HEK293 (cell line): ENCODE data around the gene CRTAC1.

Source experiments
- CTCF ChIA-PET: fragments of 350-600 bp; formaldehyde crosslinking; extraction: SDS; loops from one replicate; lab custom pipeline; 2021; ENCODE audit warnings: antibody characterized with exemption; lab: Yijun Ruan, JAX
- POLR2A ChIA-PET: fragments of 300-600 bp; formaldehyde crosslinking; extraction: SDS; loops from one replicate; lab custom pipeline; 2020; ENCODE audit warnings: antibody characterized with exemption, inconsistent platforms; lab: Yijun Ruan, JAX
- H3K27ac ChIP-seq: fragments of 200-500 bp; sonication (Bioruptor generic); 2 replicates; pipeline ENCODE4 v1.5.1; 2014; ENCODE audit warnings: low read depth, low read length, control low read depth, inconsistent platforms; ENCODE audit errors: extremely low read depth
- H3K36me3 ChIP-seq, 2 experiments: fragments of 200-500 bp in 1 of 2; sonication (Bioruptor generic) in 1 of 2; 1 replicate in 1 of 2; 2 replicates in 1 of 2; pipeline ENCODE4 v1.5.1; 2014 to 2017; ENCODE audit warnings: inconsistent platforms in 2 of 2, low read length in 2 of 2; ENCODE audit not compliant: control insufficient read depth in 2 of 2, insufficient read depth in 1 of 2
- H3K4me1 ChIP-seq: fragments of 200-500 bp; sonication (Bioruptor generic); 2 replicates; pipeline ENCODE4 v1.5.1; 2014; ENCODE audit warnings: mild to moderate bottlenecking, low read length, inconsistent platforms; ENCODE audit not compliant: control insufficient read depth, insufficient read depth
- H3K4me3 ChIP-seq: 2 replicates; pipeline ENCODE4 v1.5.1; 2011; ENCODE audit warnings: low read depth, mild to moderate bottlenecking, control low read depth, low read length, moderate library complexity
- H3K9me3 ChIP-seq: fragments of 200-500 bp; sonication (Bioruptor generic); 2 replicates; pipeline ENCODE4 v1.5.1; 2014; ENCODE audit warnings: low read depth, low read length, inconsistent platforms; ENCODE audit not compliant: control insufficient read depth, insufficient read depth
- GFI1B ChIP-seq: fragments of 450-650 bp; formaldehyde crosslinking; IDR thresholded peaks from 2 replicates; pipeline ENCODE4 v1.5.1; 2016; ENCODE audit warnings: missing biosample characterization, missing genetic modification characterization
- MEIS1 ChIP-seq: sonication (generic); formaldehyde crosslinking; IDR thresholded peaks from 2 replicates; pipeline ENCODE4 v1.8.1; 2022; ENCODE audit warnings: missing genetic modification reagents, mild to moderate bottlenecking, borderline replicate concordance
- SCRT2 ChIP-seq: fragments of 450-650 bp; formaldehyde crosslinking; IDR thresholded peaks from 2 replicates; pipeline ENCODE4 v1.5.1; 2016; ENCODE audit warnings: missing biosample characterization, missing genetic modification characterization
- SETDB1 ChIP-seq: IDR thresholded peaks from one replicate; pipeline ENCODE4 v1.6.1; 2017; ENCODE audit warnings: mild to moderate bottlenecking, low read length, moderate library complexity, mixed read lengths; ENCODE audit not compliant: insufficient read length
- YY1 ChIP-seq: fragments of 450-650 bp; formaldehyde crosslinking; IDR thresholded peaks from 2 replicates; pipeline ENCODE4 v1.5.1; 2018; ENCODE audit warnings: missing biosample characterization, missing genetic modification characterization
- ZBTB17 ChIP-seq: fragments of 450-650 bp; formaldehyde crosslinking; IDR thresholded peaks from 2 replicates; pipeline ENCODE4 v1.5.1; 2016; ENCODE audit warnings: missing biosample characterization, missing genetic modification characterization
- ZNF266 ChIP-seq: fragments of 450-650 bp; formaldehyde crosslinking; IDR thresholded peaks from 2 replicates; pipeline ENCODE4 v1.5.1; 2016; ENCODE audit warnings: missing biosample characterization, missing genetic modification characterization, low read depth
- ZNF473 ChIP-seq: fragments of 450-650 bp; formaldehyde crosslinking; IDR thresholded peaks from 2 replicates; pipeline ENCODE4 v1.5.1; 2017; ENCODE audit warnings: missing biosample characterization, missing genetic modification characterization
- ZNF48 ChIP-seq: fragments of 450-650 bp; formaldehyde crosslinking; IDR thresholded peaks from 2 replicates; pipeline ENCODE4 v1.5.1; 2016; ENCODE audit warnings: missing biosample characterization, missing genetic modification characterization
- TF ChIP-seq, protein P1 (sequence below): fragments of 450-650 bp; formaldehyde crosslinking; IDR thresholded peaks from 2 replicates; pipeline ENCODE4 v1.5.1; 2016; ENCODE audit warnings: missing biosample characterization, missing genetic modification characterization
- TF ChIP-seq, protein P2 (sequence below): fragments of 450-650 bp; formaldehyde crosslinking; IDR thresholded peaks from 2 replicates; pipeline ENCODE4 v1.5.1; 2016; ENCODE audit warnings: missing biosample characterization, missing genetic modification characterization
- TF ChIP-seq, protein P3 (sequence below): fragments of 450-650 bp; formaldehyde crosslinking; IDR thresholded peaks from 2 replicates; pipeline ENCODE4 v1.5.1; 2016; ENCODE audit warnings: missing biosample characterization, missing genetic modification characterization
- TF ChIP-seq, protein P4 (sequence below): fragments of 450-650 bp; formaldehyde crosslinking; IDR thresholded peaks from 2 replicates; pipeline ENCODE4 v1.5.1; 2016; ENCODE audit warnings: missing biosample characterization, missing genetic modification characterization
- TF ChIP-seq, protein P5 (sequence below): fragments of 450-650 bp; formaldehyde crosslinking; IDR thresholded peaks from 2 replicates; pipeline ENCODE4 v1.5.1; 2017; ENCODE audit warnings: missing biosample characterization, missing genetic modification characterization

CRTAC1 gene

DNA sequence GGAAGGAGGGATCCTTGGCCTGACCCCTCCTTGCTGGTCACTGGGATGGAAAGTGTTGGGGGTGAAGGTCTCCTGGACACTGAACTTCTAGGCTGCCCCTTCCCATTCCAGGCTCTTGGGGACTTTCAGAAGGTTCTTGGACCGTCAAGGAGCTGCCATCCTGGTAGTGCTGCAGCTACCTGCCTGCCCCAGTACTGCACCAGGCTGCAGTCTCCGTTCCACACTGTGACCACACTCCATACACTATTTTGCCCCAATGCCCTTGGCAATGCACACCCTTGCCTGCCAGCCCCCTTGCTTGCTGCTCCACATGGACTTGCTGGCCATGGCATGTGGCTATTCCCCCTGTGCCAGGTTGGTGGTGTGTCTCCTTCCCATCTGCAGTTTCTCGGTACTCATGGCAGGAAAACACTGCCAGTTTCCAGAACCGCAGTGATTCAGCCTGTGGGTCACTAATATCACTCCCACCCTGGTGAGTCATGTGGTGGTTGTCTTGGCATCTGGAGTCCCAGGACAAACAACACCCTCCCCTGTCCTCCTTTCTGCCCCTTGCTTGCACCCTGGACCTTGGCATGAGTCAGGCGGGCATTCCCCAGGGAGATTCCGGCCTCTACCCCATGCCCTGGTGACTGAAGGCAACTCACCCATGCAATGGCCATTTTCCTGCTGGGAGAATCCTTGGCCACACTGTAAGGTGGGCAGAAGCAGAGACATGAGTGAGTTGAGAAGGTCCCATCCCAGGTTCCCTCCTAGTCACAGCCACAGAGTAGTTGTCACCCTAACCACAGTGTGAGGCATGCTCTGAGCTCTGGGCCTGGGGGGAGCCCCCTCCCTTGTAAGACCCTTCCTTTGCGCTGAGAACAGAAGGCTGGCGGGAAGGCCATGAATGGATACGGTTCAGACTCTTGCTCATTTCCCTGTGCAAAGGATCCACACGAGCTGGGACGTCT is 148.0 kb downstream of the CRTAC1 start (continued):
- TF ChIP-seq, protein P1, sequence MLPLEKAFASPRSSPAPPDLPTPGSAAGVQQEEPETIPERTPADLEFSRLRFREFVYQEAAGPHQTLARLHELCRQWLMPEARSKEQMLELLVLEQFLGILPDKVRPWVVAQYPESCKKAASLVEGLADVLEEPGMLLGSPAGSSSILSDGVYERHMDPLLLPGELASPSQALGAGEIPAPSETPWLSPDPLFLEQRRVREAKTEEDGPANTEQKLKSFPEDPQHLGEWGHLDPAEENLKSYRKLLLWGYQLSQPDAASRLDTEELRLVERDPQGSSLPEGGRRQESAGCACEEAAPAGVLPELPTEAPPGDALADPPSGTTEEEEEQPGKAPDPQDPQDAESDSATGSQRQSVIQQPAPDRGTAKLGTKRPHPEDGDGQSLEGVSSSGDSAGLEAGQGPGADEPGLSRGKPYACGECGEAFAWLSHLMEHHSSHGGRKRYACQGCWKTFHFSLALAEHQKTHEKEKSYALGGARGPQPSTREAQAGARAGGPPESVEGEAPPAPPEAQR (tag by site-specific recombination): no peak

DNA sequence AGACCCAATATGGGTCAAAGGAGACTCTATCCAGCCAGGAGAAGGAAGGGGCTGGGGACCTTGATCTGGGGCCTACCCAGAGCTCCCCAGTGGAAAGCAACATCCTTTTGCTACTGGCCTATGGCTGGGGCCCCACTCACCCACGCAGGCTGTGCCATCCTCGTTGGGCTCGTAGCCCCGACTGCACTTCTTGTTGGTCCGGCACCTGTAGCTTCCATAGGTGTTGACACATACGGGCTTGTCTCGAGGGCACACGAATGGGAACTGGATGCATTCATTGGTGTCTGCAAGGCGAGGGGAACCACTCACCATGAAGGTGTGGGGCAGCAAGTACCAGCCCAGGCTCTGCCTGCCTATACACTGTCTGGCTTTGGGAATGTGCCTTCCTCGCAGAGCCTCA is 150.3 kb downstream of the CRTAC1 start:
- no peak overlapping the region for H3K27ac ChIP-seq
- H3K4me3 ChIP-seq: no peak overlapping the region
- H3K9me3 ChIP-seq: no peaks in the 10 kb centered on the region
- no peaks in the 10 kb centered on the region for H3K36me3 ChIP-seq
- TF ChIP-seq SETDB1 (no peak), SCRT2 (tag by site-specific recombination) (peak; percentile 51; the same call in 1 of the 2 replicates), ZNF473 (tag by site-specific recombination) (no peak)
- H3K4me1 ChIP-seq: 0 out of 2 replicates have a peak, but pooled peaks cover 2% of the 10 kb centered on the region
- POLR2A ChIA-PET: no interaction called here
- CTCF ChIA-PET: interaction anchor here (0.5 to 1.5 kb wide), 3 partner anchors 11 to 1419 kb away, joined by 4 read pairs; no protein-coding TSS in a partner anchor

DNA sequence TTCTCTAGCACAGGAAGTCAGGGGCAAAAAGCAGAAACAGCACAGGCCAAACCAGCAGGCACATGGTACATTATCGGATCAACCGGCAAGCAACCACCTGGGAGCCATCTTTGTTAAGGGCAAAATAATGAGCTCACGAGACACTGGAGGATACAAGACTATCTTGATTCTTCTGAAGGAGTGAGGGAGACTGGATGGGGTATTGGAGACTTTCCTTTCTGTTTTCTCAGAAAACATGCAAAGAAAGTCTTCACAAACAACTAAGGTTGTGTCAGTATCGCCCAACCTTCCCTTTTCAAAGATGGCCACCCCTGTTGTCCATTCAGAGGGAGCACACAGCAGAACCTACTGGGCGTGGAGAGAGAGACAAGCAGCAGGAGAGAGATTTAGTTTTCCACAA is 151.2 kb downstream of the CRTAC1 start:
- H3K4me3 ChIP-seq: no peak overlapping the region
- POLR2A ChIA-PET: no interaction called here
- H3K36me3 ChIP-seq: no peaks in the 10 kb centered on the region
- TF ChIP-seq MEIS1 (CRISPR knock-in tag): no peak
- TF ChIP-seq, protein P2, sequence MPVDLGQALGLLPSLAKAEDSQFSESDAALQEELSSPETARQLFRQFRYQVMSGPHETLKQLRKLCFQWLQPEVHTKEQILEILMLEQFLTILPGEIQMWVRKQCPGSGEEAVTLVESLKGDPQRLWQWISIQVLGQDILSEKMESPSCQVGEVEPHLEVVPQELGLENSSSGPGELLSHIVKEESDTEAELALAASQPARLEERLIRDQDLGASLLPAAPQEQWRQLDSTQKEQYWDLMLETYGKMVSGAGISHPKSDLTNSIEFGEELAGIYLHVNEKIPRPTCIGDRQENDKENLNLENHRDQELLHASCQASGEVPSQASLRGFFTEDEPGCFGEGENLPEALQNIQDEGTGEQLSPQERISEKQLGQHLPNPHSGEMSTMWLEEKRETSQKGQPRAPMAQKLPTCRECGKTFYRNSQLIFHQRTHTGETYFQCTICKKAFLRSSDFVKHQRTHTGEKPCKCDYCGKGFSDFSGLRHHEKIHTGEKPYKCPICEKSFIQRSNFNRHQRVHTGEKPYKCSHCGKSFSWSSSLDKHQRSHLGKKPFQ (tag by site-specific recombination): no peak
- TF ChIP-seq, protein P3, sequence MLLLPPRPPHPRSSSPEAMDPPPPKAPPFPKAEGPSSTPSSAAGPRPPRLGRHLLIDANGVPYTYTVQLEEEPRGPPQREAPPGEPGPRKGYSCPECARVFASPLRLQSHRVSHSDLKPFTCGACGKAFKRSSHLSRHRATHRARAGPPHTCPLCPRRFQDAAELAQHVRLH (tag by site-specific recombination): peak; percentile 50; the same call in 1 of the 2 replicates
- TF ChIP-seq ZBTB17 (tag by site-specific recombination): peak; percentile 41; the same call in 1 of the 2 replicates
- peak; percentile 79 for TF ChIP-seq YY1 (tag by site-specific recombination)
- TF ChIP-seq ZNF48 (tag by site-specific recombination): no peak
- TF ChIP-seq, all 188 proteins: peak for 3
- 0 out of 2 replicates have a peak, but pooled peaks cover 2% of the 10 kb centered on the region for H3K4me1 ChIP-seq
- CTCF ChIA-PET: interaction anchor here (1.1 to 1.5 kb wide), 2 partner anchors 10 to 87 kb away, joined by 4 read pairs; no protein-coding TSS in a partner anchor
- no peak overlapping the region for H3K27ac ChIP-seq
- H3K9me3 ChIP-seq: no peaks in the 10 kb centered on the region

DNA sequence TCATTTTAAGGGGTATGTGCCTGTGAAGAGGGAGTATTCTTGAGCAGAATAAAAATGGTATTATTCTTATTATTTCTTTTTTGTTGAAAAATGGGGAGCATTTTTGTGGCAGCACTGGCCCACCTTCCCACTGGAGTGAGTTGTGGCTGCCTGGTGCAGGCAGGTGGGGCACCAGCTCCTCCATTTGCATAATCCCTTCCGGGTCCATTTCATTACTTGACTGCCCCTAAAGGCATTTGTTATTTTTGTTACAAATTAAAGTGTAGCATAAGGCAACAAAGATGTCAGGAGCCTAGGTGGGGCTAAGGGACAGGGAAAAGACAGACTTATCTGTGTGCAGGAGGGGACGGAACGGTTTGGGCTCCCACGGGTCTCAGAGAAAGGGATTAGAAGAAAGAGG is 154.0 kb downstream of the CRTAC1 start:
- H3K9me3 ChIP-seq: no peaks in the 10 kb centered on the region
- no peak overlapping the region for H3K27ac ChIP-seq
- POLR2A ChIA-PET: interaction anchor here (0.6 to 1.6 kb wide), 2 partner anchors 13 to 98 kb away, joined by 3 to 5 read pairs; no protein-coding TSS in a partner anchor
- no peak overlapping the region for H3K4me3 ChIP-seq
- H3K4me1 ChIP-seq: 0 out of 2 replicates have a peak, but pooled peaks cover 2% of the 10 kb centered on the region
- CTCF ChIA-PET: interaction anchor here (0.7 to 2.0 kb wide), 2 partner anchors 18 to 84 kb away, joined by 3 to 7 read pairs; no protein-coding TSS in a partner anchor
- TF ChIP-seq, protein P4, sequence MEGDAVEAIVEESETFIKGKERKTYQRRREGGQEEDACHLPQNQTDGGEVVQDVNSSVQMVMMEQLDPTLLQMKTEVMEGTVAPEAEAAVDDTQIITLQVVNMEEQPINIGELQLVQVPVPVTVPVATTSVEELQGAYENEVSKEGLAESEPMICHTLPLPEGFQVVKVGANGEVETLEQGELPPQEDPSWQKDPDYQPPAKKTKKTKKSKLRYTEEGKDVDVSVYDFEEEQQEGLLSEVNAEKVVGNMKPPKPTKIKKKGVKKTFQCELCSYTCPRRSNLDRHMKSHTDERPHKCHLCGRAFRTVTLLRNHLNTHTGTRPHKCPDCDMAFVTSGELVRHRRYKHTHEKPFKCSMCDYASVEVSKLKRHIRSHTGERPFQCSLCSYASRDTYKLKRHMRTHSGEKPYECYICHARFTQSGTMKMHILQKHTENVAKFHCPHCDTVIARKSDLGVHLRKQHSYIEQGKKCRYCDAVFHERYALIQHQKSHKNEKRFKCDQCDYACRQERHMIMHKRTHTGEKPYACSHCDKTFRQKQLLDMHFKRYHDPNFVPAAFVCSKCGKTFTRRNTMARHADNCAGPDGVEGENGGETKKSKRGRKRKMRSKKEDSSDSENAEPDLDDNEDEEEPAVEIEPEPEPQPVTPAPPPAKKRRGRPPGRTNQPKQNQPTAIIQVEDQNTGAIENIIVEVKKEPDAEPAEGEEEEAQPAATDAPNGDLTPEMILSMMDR (tag by site-specific recombination): peak; percentile 48; the same call in 1 of the 2 replicates
- TF ChIP-seq, protein P5, sequence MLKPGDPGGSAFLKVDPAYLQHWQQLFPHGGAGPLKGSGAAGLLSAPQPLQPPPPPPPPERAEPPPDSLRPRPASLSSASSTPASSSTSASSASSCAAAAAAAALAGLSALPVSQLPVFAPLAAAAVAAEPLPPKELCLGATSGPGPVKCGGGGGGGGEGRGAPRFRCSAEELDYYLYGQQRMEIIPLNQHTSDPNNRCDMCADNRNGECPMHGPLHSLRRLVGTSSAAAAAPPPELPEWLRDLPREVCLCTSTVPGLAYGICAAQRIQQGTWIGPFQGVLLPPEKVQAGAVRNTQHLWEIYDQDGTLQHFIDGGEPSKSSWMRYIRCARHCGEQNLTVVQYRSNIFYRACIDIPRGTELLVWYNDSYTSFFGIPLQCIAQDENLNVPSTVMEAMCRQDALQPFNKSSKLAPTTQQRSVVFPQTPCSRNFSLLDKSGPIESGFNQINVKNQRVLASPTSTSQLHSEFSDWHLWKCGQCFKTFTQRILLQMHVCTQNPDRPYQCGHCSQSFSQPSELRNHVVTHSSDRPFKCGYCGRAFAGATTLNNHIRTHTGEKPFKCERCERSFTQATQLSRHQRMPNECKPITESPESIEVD (tag by site-specific recombination): no peak
- no peak for TF ChIP-seq ZNF266
- TF ChIP-seq GFI1B (tag by site-specific recombination): no peak
- no peaks in the 10 kb centered on the region for H3K36me3 ChIP-seq
